ENCODE results near the gene NME8.

Gene NME8

DNA sequence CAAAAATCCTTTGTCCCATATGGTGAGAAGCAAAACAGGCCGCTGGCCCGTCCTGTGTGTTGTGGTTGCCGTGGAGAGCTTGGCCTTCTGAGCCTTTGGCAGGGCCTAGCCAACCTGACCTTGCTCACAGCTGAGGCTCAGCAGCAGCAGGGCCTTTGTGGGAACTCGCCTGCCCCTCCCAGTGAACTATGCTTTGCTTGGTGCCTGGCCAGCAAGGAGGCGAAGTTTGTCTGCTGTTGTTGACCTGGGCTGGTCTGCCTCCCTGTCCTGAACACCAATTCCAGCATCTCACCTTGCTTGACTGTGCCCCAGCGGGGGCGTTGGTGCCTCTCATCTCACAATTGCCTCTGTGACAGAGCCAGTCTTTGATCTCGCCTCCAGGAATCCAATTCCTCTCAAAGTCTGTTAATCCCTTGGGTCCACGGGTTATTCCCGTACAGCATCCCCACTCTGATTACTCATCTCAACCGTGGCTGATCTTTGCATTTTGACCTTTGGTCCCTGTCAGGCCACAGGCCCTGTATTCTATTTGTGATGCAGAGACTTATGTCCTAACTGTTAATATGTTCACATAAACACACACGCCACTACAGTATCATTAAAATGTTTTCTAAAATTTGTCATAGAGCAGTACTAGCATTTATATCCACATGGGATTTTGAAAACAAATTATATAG lies 94.7 kb downstream of the NME8 start:
- CTCF ChIA-PET, result no interaction called here
- TF ChIP-seq, protein P1, sequence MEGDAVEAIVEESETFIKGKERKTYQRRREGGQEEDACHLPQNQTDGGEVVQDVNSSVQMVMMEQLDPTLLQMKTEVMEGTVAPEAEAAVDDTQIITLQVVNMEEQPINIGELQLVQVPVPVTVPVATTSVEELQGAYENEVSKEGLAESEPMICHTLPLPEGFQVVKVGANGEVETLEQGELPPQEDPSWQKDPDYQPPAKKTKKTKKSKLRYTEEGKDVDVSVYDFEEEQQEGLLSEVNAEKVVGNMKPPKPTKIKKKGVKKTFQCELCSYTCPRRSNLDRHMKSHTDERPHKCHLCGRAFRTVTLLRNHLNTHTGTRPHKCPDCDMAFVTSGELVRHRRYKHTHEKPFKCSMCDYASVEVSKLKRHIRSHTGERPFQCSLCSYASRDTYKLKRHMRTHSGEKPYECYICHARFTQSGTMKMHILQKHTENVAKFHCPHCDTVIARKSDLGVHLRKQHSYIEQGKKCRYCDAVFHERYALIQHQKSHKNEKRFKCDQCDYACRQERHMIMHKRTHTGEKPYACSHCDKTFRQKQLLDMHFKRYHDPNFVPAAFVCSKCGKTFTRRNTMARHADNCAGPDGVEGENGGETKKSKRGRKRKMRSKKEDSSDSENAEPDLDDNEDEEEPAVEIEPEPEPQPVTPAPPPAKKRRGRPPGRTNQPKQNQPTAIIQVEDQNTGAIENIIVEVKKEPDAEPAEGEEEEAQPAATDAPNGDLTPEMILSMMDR (IDR thresholded peaks at IDR 0.05; ENCODE audit: insufficient read depth, low read length, missing control alignments), result no peak
- no peak for DNase-seq (ENCODE audit: low read depth, low spot score)
- POLR2A ChIA-PET, result no interaction called here
- H3K4me3 ChIP-seq (ENCODE audit: low read depth, low read length), result no peak overlapping the region

DNA sequence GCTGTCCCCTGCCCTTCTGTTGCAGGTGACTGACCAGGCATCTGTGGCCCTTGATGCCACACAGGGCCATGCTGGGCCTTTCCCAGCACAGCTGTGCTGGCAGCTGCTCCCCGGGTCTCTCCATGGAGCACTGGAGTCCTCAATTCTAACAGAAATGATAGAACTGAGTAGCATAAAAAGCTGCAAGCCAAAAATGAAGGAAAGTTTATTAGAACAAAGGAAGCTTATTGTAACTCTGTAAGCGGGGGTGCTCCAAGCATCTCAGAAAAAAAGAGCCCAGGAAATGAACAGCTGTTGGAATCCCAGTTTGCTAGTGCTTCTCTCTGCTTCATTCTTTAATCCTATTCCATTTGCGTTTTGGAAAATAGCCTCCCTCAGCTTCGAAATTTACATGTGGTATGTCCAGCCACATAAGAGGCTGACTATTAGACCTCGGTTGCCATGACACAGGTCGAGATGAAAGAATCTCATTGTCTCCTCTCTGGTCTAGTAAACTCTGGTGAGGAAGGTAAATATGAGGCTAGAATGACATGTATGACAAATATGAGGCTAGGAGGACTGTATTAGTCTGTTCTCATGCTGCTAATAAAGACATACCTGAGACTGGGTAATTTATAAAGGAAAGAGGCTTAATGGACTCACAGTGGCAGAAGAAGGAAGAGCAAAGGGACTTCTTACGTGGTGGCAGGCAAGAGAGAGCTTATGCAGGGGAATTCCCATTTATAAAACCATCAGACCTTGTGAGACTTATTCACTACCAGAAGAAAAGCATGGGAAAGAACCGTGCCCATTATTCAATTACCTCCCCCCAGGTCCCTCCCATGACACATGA lies 95.7 kb downstream of the NME8 start:
- no peak for DNase-seq (ENCODE audit: low read depth, low spot score)
- ChIA-PET CTCF (no interaction called here), POLR2A (no interaction called here)
- H3K4me3 ChIP-seq (ENCODE audit: low read depth, low read length), result no peak overlapping the region
- TF ChIP-seq, protein P1 (IDR thresholded peaks at IDR 0.05; ENCODE audit: insufficient read depth, low read length, missing control alignments), result no peak

DNA sequence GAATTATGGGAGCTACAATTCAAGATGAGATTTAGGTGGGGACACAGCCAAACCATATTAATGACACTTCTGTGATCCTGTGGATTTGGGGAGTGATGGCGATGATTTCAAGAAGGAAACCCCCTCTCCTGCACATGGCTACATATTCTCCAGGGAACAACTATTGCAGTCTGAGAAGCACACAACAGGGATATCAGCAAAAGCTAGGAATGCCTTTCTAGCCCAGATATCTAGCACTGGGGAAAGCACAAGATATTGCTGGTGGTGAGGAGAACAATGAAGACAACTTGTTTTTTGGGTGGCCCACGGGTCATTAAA lies 96.3 kb downstream of the NME8 start:
- ChIA-PET CTCF (no interaction called here), POLR2A (no interaction called here)
- TF ChIP-seq, protein P1 (IDR thresholded peaks at IDR 0.05; ENCODE audit: insufficient read depth, low read length, missing control alignments), result no peak
- DNase-seq (ENCODE audit: low read depth, low spot score), result no peak
- H3K4me3 ChIP-seq (ENCODE audit: low read depth, low read length), result no peak overlapping the region

DNA sequence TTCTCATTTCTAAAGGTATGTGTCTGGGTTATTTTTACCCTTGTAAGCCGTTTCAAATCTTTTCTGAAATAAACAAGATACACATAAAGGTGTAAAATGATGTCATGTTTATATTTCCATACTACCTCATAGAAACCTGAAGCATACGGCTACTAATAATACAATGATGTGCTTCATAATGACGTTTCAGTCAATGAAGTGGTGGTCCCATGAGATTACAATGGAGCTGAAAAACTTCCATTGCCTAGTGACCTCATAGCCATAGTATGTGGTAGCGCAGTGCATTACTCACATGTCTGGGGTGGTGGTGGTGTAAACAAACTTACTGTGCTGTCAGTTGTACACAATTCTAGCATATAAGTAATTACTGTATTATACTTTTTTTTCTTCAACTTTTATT lies 96.9 kb downstream of the NME8 start:
- POLR2A ChIA-PET, result no interaction called here
- no peak overlapping the region for H3K4me3 ChIP-seq (ENCODE audit: low read depth, low read length)
- TF ChIP-seq, protein P1 (IDR thresholded peaks at IDR 0.05; ENCODE audit: insufficient read depth, low read length, missing control alignments), result no peak
- DNase-seq (ENCODE audit: low read depth, low spot score), result no peak
- CTCF ChIA-PET, result no interaction called here

DNA sequence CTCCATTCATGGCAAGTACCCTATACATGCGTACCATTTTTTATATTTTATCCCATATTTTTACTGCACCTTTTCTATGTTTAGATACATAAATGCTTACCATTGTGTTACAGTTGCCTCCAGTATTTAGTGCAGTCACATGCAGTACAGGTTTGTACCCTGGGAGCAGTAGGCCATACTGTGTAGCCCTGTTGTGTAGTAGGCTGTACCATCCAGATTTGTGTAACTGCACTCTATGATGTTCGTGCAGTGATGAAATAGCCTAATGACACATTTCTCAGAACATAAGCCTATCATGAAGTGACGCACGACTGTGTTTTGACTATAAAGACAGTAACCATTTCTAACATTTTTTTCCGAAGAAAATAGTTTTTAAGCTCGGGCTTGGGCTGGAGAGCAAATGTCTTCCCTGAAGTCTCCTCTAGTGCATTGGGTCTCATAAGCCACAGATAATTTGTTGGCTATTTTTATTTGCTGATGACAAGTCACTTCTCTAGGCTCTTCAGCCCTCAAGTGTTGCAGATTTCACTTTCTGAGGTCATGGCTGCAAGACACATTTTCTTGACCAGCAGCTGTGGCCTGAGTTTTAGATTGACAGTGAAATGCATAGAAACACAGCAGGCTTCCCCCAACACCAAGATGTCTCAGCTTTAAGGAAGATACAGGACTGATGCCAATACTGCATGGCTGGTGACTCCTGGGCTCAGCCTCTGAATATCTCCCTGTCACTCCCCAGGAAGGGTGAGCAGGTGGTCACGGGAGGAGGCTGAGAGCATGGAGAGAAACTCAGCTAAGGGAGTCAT lies 98.9 kb downstream of the NME8 start:
- CTCF ChIA-PET, result no interaction called here
- no peak overlapping the region for H3K4me3 ChIP-seq (ENCODE audit: low read depth, low read length)
- TF ChIP-seq, protein P1 (IDR thresholded peaks at IDR 0.05; ENCODE audit: insufficient read depth, low read length, missing control alignments), result no peak
- POLR2A ChIA-PET, result no interaction called here
- no peak for DNase-seq (ENCODE audit: low read depth, low spot score)

DNA sequence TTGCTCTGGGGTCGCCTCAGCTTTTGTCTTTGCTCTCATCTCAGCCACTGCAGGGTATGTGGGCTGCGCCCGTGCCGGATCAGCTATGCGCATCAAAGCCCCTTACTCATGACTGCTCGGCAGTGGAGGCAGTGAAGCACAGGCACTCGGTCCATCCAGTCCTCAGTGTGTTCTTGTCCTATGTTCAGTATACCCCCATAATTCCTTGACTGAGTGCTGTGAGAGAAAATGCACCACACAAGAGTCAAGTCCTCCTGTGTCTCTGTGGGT lies 99.5 kb downstream of the NME8 start:
- TF ChIP-seq, protein P1 (IDR thresholded peaks at IDR 0.05; ENCODE audit: insufficient read depth, low read length, missing control alignments), result no peak
- ChIA-PET POLR2A (no interaction called here), CTCF (no interaction called here)
- no peak overlapping the region for H3K4me3 ChIP-seq (ENCODE audit: low read depth, low read length)
- DNase-seq (ENCODE audit: low read depth, low spot score), result no peak

All from AG04449 (cell line).